ENCODE data around the gene APIP. TPM values are rescaled to one million over a fixed set of nuclear protein-coding genes. Genes with fewer than 3 reads are reported as not detected.
"Not testable (repeated sequence)": the region's sequence is repeated elsewhere in the genome, so short reads cannot be mapped to it uniquely, and the experiment has no call there.

The APIP gene
- total RNA-seq, 1 experiment from 2014 or later: 42.6 TPM

DNA sequence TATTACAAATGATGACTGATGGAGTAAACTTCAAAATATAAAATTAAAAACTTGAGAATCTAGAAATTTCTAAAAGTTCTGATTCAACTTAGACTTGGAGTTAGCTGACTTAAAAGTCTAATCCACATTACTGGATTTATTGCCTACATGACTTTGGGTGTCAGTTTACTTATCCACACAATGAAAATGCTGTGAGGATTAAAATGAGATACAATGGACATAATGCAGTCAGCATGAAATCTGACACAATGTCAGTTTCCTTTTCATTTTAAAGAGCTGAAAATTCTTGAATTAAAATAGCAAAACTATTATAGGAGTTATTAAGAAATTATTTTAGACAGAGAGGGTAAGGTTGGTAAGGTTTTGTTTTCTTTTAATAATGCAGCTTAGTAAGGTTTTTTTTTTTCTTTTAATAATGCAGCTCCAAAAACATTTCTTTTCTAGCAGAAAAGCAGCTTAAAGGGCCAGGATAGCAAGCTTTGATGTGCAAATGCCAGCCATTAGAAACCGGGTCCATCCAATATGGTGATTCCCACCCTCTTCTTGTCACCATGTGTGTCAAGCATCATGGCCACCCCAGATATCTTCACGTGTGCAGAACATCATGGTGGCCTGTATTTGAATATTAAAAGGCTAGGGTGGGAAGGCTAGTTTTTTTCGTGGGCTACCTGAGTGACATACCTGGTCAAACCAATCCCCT, 18.9 kb downstream of the APIP start:
- ChIA-PET POLR2A (no interaction called here), CTCF (interaction anchor here (0.6 to 2.2 kb wide), 3 partner anchors 311 to 556 kb away, joined by 4 to 9 read pairs (median 4); partner anchors contain the start of gene ELF5)
- ATAC-seq (no peak), DNase-seq (ENCODE audit: low read depth, low spot score) (no peak)
- TF ChIP-seq, protein P1, sequence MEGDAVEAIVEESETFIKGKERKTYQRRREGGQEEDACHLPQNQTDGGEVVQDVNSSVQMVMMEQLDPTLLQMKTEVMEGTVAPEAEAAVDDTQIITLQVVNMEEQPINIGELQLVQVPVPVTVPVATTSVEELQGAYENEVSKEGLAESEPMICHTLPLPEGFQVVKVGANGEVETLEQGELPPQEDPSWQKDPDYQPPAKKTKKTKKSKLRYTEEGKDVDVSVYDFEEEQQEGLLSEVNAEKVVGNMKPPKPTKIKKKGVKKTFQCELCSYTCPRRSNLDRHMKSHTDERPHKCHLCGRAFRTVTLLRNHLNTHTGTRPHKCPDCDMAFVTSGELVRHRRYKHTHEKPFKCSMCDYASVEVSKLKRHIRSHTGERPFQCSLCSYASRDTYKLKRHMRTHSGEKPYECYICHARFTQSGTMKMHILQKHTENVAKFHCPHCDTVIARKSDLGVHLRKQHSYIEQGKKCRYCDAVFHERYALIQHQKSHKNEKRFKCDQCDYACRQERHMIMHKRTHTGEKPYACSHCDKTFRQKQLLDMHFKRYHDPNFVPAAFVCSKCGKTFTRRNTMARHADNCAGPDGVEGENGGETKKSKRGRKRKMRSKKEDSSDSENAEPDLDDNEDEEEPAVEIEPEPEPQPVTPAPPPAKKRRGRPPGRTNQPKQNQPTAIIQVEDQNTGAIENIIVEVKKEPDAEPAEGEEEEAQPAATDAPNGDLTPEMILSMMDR (IDR thresholded peaks at IDR 0.05): no peak
- no peak for TF ChIP-seq TCF7L2 (IDR thresholded peaks at IDR 0.05; ENCODE audit: low read depth, low read length)
- TF ChIP-seq, protein P2, sequence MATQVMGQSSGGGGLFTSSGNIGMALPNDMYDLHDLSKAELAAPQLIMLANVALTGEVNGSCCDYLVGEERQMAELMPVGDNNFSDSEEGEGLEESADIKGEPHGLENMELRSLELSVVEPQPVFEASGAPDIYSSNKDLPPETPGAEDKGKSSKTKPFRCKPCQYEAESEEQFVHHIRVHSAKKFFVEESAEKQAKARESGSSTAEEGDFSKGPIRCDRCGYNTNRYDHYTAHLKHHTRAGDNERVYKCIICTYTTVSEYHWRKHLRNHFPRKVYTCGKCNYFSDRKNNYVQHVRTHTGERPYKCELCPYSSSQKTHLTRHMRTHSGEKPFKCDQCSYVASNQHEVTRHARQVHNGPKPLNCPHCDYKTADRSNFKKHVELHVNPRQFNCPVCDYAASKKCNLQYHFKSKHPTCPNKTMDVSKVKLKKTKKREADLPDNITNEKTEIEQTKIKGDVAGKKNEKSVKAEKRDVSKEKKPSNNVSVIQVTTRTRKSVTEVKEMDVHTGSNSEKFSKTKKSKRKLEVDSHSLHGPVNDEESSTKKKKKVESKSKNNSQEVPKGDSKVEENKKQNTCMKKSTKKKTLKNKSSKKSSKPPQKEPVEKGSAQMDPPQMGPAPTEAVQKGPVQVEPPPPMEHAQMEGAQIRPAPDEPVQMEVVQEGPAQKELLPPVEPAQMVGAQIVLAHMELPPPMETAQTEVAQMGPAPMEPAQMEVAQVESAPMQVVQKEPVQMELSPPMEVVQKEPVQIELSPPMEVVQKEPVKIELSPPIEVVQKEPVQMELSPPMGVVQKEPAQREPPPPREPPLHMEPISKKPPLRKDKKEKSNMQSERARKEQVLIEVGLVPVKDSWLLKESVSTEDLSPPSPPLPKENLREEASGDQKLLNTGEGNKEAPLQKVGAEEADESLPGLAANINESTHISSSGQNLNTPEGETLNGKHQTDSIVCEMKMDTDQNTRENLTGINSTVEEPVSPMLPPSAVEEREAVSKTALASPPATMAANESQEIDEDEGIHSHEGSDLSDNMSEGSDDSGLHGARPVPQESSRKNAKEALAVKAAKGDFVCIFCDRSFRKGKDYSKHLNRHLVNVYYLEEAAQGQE (IDR thresholded peaks at IDR 0.05; ENCODE audit: insufficient read depth in 1 of 2, low read depth in 2 of 2, low read length in 1 of 2): no peak
- TF ChIP-seq SIN3A (IDR thresholded peaks at IDR 0.05; ENCODE audit: borderline replicate concordance, insufficient read depth, low read depth, low read length): no peak
- no peak for TF ChIP-seq POLR2AphosphoS5 (IDR thresholded peaks at IDR 0.05; ENCODE audit: low read depth, low read length)
- no peaks in the 10 kb centered on the region for H3K9me3 ChIP-seq (ENCODE audit: control insufficient read depth, insufficient read depth, low read depth, low read length)
- intact Hi-C loops (cut with micrococcal nuclease; ENCODE audit: unreplicated experiment): loop anchor here (5.0 to 10.0 kb wide), 4 partner anchors 243 to 540 kb away; partner anchors contain the start of genes ABTB2 and ELF5
- in situ Hi-C loops (cut with HindIII; ENCODE audit: low pct_unique_long_range_greater_than_20kb, low sequenced_read_pairs): no loop called here
- no peaks in the 10 kb centered on the region for H3K27me3 ChIP-seq (ENCODE audit: control insufficient read depth, insufficient read depth, low read length)
- BruUV-seq (replicated peaks): TSS peak; percentile 1
- H3K36me3 ChIP-seq (ENCODE audit: control insufficient read depth, insufficient read depth, low read length): no peaks in the 10 kb centered on the region
- H3K4me1 ChIP-seq (ENCODE audit: control insufficient read depth, insufficient read depth, low read length): peaks cover 14% of the 10 kb centered on the region
- H3K27ac ChIP-seq (ENCODE audit: low read length): peak overlapping the region; percentile 12; the same call in 1 of the 2 replicates
- no peak overlapping the region for H3K4me3 ChIP-seq (ENCODE audit: low read depth in 2 of 2, low read length in 2 of 2)

DNA sequence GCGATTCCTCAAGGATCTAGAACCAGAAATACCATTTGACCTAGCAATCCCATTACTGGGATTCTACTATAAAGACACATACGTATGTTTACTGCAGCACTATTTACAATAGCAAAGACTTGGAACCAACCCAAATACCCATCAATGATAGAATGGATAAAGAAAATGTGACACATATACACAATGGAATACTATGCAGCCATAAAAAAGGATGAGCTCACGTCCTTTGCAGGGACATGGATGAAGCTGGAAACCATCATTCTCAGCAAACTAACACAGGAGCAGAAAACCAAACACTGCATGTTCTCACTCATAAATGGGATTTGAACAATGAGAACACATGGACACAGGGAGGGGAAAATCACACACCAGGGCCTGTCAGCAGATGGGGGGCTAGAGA, 20.0 kb downstream of the APIP start:
- BruUV-seq (replicated peaks); in situ Hi-C loops (cut with HindIII; ENCODE audit: low pct_unique_long_range_greater_than_20kb, low sequenced_read_pairs); H3K27ac ChIP-seq (ENCODE audit: low read length); ATAC-seq; DNase-seq (ENCODE audit: low read depth, low spot score); H3K27me3 ChIP-seq (ENCODE audit: control insufficient read depth, insufficient read depth, low read length); H3K4me3 ChIP-seq (ENCODE audit: low read depth in 2 of 2, low read length in 2 of 2); POLR2A ChIA-PET; H3K36me3 ChIP-seq (ENCODE audit: control insufficient read depth, insufficient read depth, low read length); CTCF ChIA-PET; H3K9me3 ChIP-seq (ENCODE audit: control insufficient read depth, insufficient read depth, low read depth, low read length): not testable (repeated sequence)
- peaks cover 14% of the 10 kb centered on the region for H3K4me1 ChIP-seq (ENCODE audit: control insufficient read depth, insufficient read depth, low read length)
- intact Hi-C loops (cut with micrococcal nuclease; ENCODE audit: unreplicated experiment): loop anchor here (5.0 to 10.0 kb wide), 4 partner anchors 241 to 539 kb away; partner anchors contain the start of genes ABTB2 and ELF5

DNA sequence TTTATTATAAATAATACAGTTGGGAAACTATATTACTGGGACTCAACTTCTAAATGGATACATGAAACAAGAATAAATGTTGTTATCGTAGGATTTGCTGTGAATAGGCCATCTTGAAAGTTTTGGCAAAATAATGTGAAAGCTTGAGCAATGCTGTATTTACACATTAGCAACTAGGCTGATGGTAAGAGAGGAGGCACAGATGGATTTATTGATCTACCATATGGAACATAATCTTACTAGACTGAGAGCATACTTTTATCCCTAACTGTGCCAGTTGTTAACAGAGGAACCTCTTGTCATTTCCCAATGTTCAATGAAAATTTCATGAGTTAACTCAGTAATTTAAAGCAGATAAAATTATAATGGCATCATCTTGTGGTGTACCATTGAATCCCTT, 22.8 kb downstream of the APIP start:
- Histone ChIP-seq H3K27me3 (ENCODE audit: control insufficient read depth, insufficient read depth, low read length) (no peaks in the 10 kb centered on the region), H3K4me3 (ENCODE audit: low read depth in 2 of 2, low read length in 2 of 2) (no peak overlapping the region), H3K36me3 (ENCODE audit: control insufficient read depth, insufficient read depth, low read length) (no peaks in the 10 kb centered on the region; the same call in 1 of the 2 replicates), H3K4me1 (ENCODE audit: control insufficient read depth, insufficient read depth, low read length) (peaks cover 3% of the 10 kb centered on the region), H3K27ac (ENCODE audit: low read length) (no peak overlapping the region), H3K9me3 (ENCODE audit: control insufficient read depth, insufficient read depth, low read depth, low read length) (no peaks in the 10 kb centered on the region)
- BruUV-seq (replicated peaks): no TSS peak
- ChIA-PET CTCF (interaction anchor here (1.7 kb wide), 1 partner anchor 307 kb away, joined by 8 read pairs; no protein-coding TSS in a partner anchor), POLR2A (no interaction called here)
- TF ChIP-seq TCF7L2 (IDR thresholded peaks at IDR 0.05; ENCODE audit: low read depth, low read length): no peak
- TF ChIP-seq, protein P1 (IDR thresholded peaks at IDR 0.05): no peak
- TF ChIP-seq, protein P2 (IDR thresholded peaks at IDR 0.05; ENCODE audit: insufficient read depth in 1 of 2, low read depth in 2 of 2, low read length in 1 of 2): no peak
- TF ChIP-seq POLR2AphosphoS5 (IDR thresholded peaks at IDR 0.05; ENCODE audit: low read depth, low read length): no peak
- TF ChIP-seq SIN3A (IDR thresholded peaks at IDR 0.05; ENCODE audit: borderline replicate concordance, insufficient read depth, low read depth, low read length): no peak
- DNase-seq (ENCODE audit: low read depth, low spot score) (no peak), ATAC-seq (no peak)
- intact Hi-C loops (cut with micrococcal nuclease; ENCODE audit: unreplicated experiment): loop anchor here (10.0 kb wide), 1 partner anchor 239 kb away; no protein-coding TSS in a partner anchor
- in situ Hi-C loops (cut with HindIII; ENCODE audit: low pct_unique_long_range_greater_than_20kb, low sequenced_read_pairs): no loop called here
